Fibroblast of lung (primary cell): ENCODE measurements around the gene TADA2B. TPM values are rescaled to one million over a fixed set of nuclear protein-coding genes. Genes with fewer than 3 reads are reported as not detected.

Experiments
- DNase-seq, 2 donors: peaks; one replicate each; pipeline versions ENCODE4 v3.0.0 to v3.0.0-alpha.2; 2010; ENCODE audit warnings: low read depth in 2 of 2
- H2AFZ ChIP-seq: 2 replicates; pipeline ENCODE4 v1.5.1; 2012; ENCODE audit warnings: low read length, control low read depth, inconsistent platforms
- H3K27ac ChIP-seq: 2 replicates; pipeline ENCODE4 v1.5.1; 2011; ENCODE audit warnings: low read length, control low read depth; ENCODE audit not compliant: insufficient read depth
- H3K27me3 ChIP-seq: 2 replicates; pipeline ENCODE4 v1.5.1; 2011; ENCODE audit warnings: mild to moderate bottlenecking, low read length; ENCODE audit not compliant: control insufficient read depth, insufficient read depth
- H3K36me3 ChIP-seq: 2 replicates; pipeline ENCODE4 v1.5.1; 2011; ENCODE audit warnings: low read length; ENCODE audit not compliant: control insufficient read depth, insufficient read depth
- H3K4me1 ChIP-seq: 2 replicates; pipeline ENCODE4 v1.5.1; 2011; ENCODE audit warnings: low read length; ENCODE audit not compliant: control insufficient read depth, insufficient read depth; ENCODE audit errors: extremely low read depth
- H3K4me2 ChIP-seq: 2 replicates; pipeline ENCODE4 v1.5.1; 2011; ENCODE audit warnings: low read length, control low read depth; ENCODE audit not compliant: insufficient read depth; ENCODE audit errors: extremely low read depth
- H3K4me3 ChIP-seq, 4 experiments: fragments of 200-600 bp in 1 of 4; sonication (generic) in 1 of 4; replicated peaks in 1 of 4; 2 replicates each; pipeline ENCODE4 v1.5.1; 2011 to 2016; ENCODE audit warnings: low read length in 4 of 4, low read depth in 3 of 4, mild to moderate bottlenecking in 3 of 4, control low read depth in 2 of 4, inconsistent platforms in 1 of 4, mixed read lengths in 1 of 4; ENCODE audit not compliant: insufficient read depth in 1 of 4; ENCODE audit errors: control extremely low read depth in 1 of 4
- H3K79me2 ChIP-seq: 2 replicates; pipeline ENCODE4 v1.5.1; 2012; ENCODE audit warnings: mild to moderate bottlenecking, low read length, inconsistent platforms; ENCODE audit not compliant: control insufficient read depth, insufficient read depth
- H3K9ac ChIP-seq: 2 replicates; pipeline ENCODE4 v1.5.1; 2011; ENCODE audit warnings: mild to moderate bottlenecking, low read length, control low read depth; ENCODE audit not compliant: insufficient read depth
- H3K9me3 ChIP-seq: 2 replicates; pipeline ENCODE4 v1.5.1; 2012; ENCODE audit warnings: low read depth, low read length; ENCODE audit not compliant: control insufficient read depth, insufficient read depth
- H4K20me1 ChIP-seq: 2 replicates; pipeline ENCODE4 v1.5.1; 2011; ENCODE audit warnings: low read length; ENCODE audit not compliant: control insufficient read depth, insufficient read depth; ENCODE audit errors: extremely low read depth
- EZH2 ChIP-seq: IDR thresholded peaks from 2 replicates; pipeline ENCODE4 v1.5.1; 2012; ENCODE audit warnings: low read length, control low read depth, mild to moderate bottlenecking; ENCODE audit errors: missing control alignments
- polyA plus RNA-seq, 2 donors: library from polyadenylated mRNA; depleted of rRNA in 1 of 2; stranded (reverse) in 1 of 2; unstranded in 1 of 2; fragments of >200 nt; gene quantifications; 2 replicates each; pipeline ENCODE4 v1.2.1, GENCODE V29; 2011 to 2012; ENCODE audit warnings: missing spikeins in 1 of 2
- total RNA-seq: library from RNA; depleted of rRNA; stranded (reverse); fragments of >200 nt; gene quantifications from 2 replicates; pipeline ENCODE4 v1.2.1, GENCODE V29; 2014
- TF ChIP-seq, protein P1 (sequence below), 2 donors: IDR thresholded peaks in 1 of 2; conservative IDR thresholded peaks in 1 of 2; 1 replicate in 1 of 2; 2 replicates in 1 of 2; pipeline ENCODE4 v1.5.1; 2011 to 2012; ENCODE audit warnings: low read length in 2 of 2, control low read depth in 1 of 2, inconsistent platforms in 1 of 2, low read depth in 1 of 2, mild to moderate bottlenecking in 1 of 2

The TADA2B gene
- total and polyA plus RNA-seq, 2 donors (not counting 1 experiment from before 2014, with no cell fraction given) = 8.0 to 12.6 TPM

DNA sequence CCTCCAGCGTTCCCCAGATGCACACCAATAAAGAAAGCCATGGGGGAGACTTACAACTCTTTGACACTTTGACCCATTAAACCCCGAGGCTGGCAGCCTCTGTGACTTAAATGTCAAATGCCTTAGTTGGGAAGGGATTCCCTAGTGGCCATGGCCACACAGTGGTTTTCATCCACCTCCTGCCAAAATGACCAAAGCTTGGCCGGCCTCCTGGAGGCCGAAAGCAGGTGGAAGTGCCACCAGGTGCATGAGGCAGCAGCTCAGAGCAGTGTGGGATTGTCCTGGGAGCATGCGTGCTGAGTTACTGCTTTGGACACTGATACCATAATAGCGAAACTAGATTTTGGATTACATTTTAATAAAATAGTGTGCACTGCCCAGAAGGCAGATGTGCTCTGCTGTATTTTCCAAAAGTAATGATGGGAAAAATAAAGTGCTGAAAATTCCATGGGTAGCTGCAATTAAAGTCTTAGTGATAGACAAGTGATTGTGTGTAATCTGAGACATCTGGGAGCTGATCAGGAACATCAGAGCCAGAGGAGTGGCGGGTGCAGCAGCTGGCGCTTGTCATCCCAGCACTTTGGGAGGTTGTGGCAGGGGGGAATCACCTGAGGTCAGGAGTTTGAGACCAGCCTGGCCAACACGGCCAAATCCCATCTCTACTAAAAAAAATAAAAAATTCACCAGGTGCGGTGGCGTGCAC is 39.8 kb upstream of the TADA2B start:
- Histone ChIP-seq H2AFZ (no peak overlapping the region), H3K27ac (no peak overlapping the region), H3K9me3 (no peaks in the 10 kb centered on the region), H3K36me3 (peaks cover 10% of the 10 kb centered on the region), H3K4me2 (no peak overlapping the region), H3K4me3 (no peak overlapping the region), H3K27me3 (no peaks in the 10 kb centered on the region), H3K79me2 (no peaks in the 10 kb centered on the region), H3K9ac (no peak overlapping the region), H4K20me1 (no peaks in the 10 kb centered on the region), H3K4me1 (no peaks in the 10 kb centered on the region)
- DNase-seq = no peak
- no peak for TF ChIP-seq EZH2
- TF ChIP-seq, protein P1, sequence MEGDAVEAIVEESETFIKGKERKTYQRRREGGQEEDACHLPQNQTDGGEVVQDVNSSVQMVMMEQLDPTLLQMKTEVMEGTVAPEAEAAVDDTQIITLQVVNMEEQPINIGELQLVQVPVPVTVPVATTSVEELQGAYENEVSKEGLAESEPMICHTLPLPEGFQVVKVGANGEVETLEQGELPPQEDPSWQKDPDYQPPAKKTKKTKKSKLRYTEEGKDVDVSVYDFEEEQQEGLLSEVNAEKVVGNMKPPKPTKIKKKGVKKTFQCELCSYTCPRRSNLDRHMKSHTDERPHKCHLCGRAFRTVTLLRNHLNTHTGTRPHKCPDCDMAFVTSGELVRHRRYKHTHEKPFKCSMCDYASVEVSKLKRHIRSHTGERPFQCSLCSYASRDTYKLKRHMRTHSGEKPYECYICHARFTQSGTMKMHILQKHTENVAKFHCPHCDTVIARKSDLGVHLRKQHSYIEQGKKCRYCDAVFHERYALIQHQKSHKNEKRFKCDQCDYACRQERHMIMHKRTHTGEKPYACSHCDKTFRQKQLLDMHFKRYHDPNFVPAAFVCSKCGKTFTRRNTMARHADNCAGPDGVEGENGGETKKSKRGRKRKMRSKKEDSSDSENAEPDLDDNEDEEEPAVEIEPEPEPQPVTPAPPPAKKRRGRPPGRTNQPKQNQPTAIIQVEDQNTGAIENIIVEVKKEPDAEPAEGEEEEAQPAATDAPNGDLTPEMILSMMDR (conservative IDR thresholded peaks at IDR 0.05 in 1 of 2, IDR thresholded peaks at IDR 0.05 in 1 of 2; ENCODE audit: low read depth in 1 of 2, low read length in 2 of 2) = no peak

DNA sequence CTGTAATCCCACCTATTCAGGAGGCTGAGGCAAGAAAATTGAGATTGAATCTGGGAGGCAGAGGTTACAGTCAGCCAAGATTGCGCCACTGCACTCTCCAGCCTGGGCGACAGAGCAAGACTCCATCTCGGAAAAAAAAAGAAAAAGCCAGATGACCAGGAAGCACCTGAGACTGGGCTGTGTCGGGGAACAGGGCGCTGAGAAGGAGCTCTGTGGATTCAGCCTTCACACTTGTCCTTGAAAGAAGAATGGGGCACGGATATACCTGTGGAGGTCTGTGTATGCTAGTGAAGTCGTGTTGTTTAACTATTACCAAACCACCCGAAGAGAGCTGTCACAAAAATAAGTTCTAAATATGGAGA is 39.3 kb upstream of the TADA2B start:
- Histone ChIP-seq H3K79me2 (no peaks in the 10 kb centered on the region), H3K4me3 (no peak overlapping the region), H3K4me2 (no peak overlapping the region), H3K4me1 (no peaks in the 10 kb centered on the region), H3K9ac (no peak overlapping the region), H3K27me3 (no peaks in the 10 kb centered on the region), H4K20me1 (no peaks in the 10 kb centered on the region), H3K9me3 (no peaks in the 10 kb centered on the region), H3K27ac (no peak overlapping the region), H2AFZ (no peak overlapping the region), H3K36me3 (peaks cover 10% of the 10 kb centered on the region)
- DNase-seq = no peak
- TF ChIP-seq, protein P1 (conservative IDR thresholded peaks at IDR 0.05 in 1 of 2, IDR thresholded peaks at IDR 0.05 in 1 of 2; ENCODE audit: low read depth in 1 of 2, low read length in 2 of 2) = no peak
- TF ChIP-seq EZH2 = no peak

DNA sequence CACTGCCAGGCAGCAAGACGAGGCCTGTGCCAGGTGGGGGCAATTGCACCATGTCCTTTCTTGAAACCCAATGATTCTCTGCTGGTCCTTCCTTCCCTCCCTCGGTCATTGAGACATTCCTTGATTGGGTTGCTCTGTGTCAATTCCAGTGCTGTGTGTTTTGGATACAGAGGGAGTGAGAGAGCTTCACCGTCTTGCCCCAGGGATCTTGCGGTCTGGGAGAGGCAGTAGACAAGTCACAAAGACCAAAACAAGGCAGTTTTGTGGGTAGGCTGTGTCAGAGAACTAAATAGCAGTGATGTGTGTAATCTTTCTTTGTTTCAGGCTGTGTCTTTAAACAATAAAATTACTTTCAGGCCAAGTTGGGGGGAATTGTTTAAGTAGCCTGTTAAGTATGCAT is 38.8 kb upstream of the TADA2B start:
- Histone ChIP-seq H3K9me3 (no peaks in the 10 kb centered on the region), H3K36me3 (peaks cover 10% of the 10 kb centered on the region), H3K9ac (no peak overlapping the region), H4K20me1 (no peaks in the 10 kb centered on the region), H3K4me1 (no peaks in the 10 kb centered on the region), H3K27me3 (no peaks in the 10 kb centered on the region), H3K79me2 (no peaks in the 10 kb centered on the region), H3K4me2 (no peak overlapping the region), H2AFZ (no peak overlapping the region), H3K4me3 (no peak overlapping the region), H3K27ac (no peak overlapping the region)
- peak in 1 of 2 donors; percentile 73 for DNase-seq
- TF ChIP-seq EZH2 = no peak
